NT2/D1 (cell line): ENCODE results near the gene KIAA1328.

Experiments
- SUZ12 ChIP-seq: IDR thresholded peaks from 2 replicates; pipeline ENCODE4 v1.6.1; 2011; ENCODE audit not compliant: insufficient read length, insufficient read depth; ENCODE audit errors: extremely low read depth
- YY1 ChIP-seq: IDR thresholded peaks from 2 replicates; pipeline ENCODE4 v1.6.1; 2011; ENCODE audit not compliant: insufficient read length, insufficient read depth

DNA sequence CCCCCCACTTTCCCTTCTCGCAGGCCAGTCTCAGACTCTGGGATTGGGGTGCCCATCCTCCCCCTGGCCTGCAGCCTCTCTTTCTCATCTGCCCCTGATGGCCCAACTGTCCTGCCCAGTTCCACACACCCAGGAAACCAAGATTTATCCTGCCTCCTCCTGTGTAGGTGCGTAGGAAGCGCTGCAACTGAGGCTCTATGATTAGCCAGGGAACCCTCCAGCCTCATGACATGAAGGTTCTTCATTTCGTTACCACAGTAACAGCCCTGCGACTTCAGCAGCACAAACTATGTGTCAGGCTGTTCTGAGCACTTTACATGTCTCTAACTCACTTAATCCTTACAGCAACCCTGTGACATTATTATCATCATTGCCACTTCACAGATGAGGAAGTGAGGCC lies 430.8 kb downstream of the KIAA1328 start:
- no peak for TF ChIP-seq YY1
- no peak for TF ChIP-seq SUZ12
